Naive thymus-derived CD8-positive, alpha-beta T cell (primary cell): Measurements from ENCODE around the gene GRWD1. TPM values are rescaled to one million over a fixed set of nuclear protein-coding genes. Genes with fewer than 3 reads are reported as not detected.
"Not testable (repeated sequence)": the region's sequence is repeated elsewhere in the genome, so short reads cannot be mapped to it uniquely, and the experiment has no call there.

Source experiments
- ATAC-seq, 2 donors: fragments of 150-1000 bp; cut with Tn5 transposase in 1 of 2; sonication (Bioruptor Pico), chemical (Tn5 transposase) in 1 of 2; 1 replicate in 1 of 2; 2 replicates in 1 of 2; pipeline ENCODE4 v1.10.0; 2021; ENCODE audit warnings: mild to moderate bottlenecking in 2 of 2, moderate library complexity in 2 of 2
- POLR2A ChIA-PET: fragments of 350-600 bp; sonication (Branson Sonifier 250); formaldehyde crosslinking; loops from one replicate; lab custom pipeline; 2021; ENCODE audit warnings: antibody characterized with exemption; lab: Charles Lee
- DNase-seq, 10 donors: peaks; one replicate each; pipeline versions ENCODE4 v3.0.0 to v3.0.0-alpha.2; 2020 to 2022
- H3K27ac Mint-ChIP-seq, 10 donors: one replicate each; pipeline ENCODE4 v1.8.0; 2020 to 2022; ENCODE audit warnings: mild to moderate bottlenecking in 10 of 10, mixed read lengths in 10 of 10, moderate library complexity in 4 of 10, inconsistent platforms in 1 of 10
- H3K27me3 Mint-ChIP-seq, 5 donors: one replicate each; pipeline ENCODE4 v1.8.0; 2021 to 2022; ENCODE audit warnings: mixed read lengths in 5 of 5
- H3K36me3 Mint-ChIP-seq, 3 donors: one replicate each; pipeline ENCODE4 v1.8.0; 2020 to 2022; ENCODE audit warnings: mixed read lengths in 3 of 3, mild to moderate bottlenecking in 2 of 3, inconsistent platforms in 1 of 3
- H3K4me1 Mint-ChIP-seq, 4 donors: one replicate each; pipeline ENCODE4 v1.8.0; 2021 to 2022; ENCODE audit warnings: mixed read lengths in 4 of 4
- H3K4me3 Mint-ChIP-seq, 10 donors: one replicate each; pipeline ENCODE4 v1.8.0; 2020 to 2022; ENCODE audit warnings: mild to moderate bottlenecking in 10 of 10, mixed read lengths in 10 of 10, moderate library complexity in 6 of 10, inconsistent platforms in 1 of 10
- H3K9me3 Mint-ChIP-seq, 9 donors: one replicate each; pipeline ENCODE4 v1.8.0; 2020 to 2022; ENCODE audit warnings: mixed read lengths in 9 of 9, mild to moderate bottlenecking in 3 of 9, inconsistent platforms in 1 of 9, moderate library complexity in 1 of 9
- polyA plus RNA-seq, 3 donors: library from polyadenylated mRNA; unstranded; fragments of 300-500 nt; fragmentation: Illumina TruSeq; gene quantifications; one replicate each; pipeline ENCODE4 v1.2.3, GENCODE V29; 2021
- total RNA-seq, 8 experiments: library from RNA in 2 of 8; stranded (reverse) in 2 of 8; gene quantifications; one replicate each; pipeline ENCODE4 v1.2.3 and lab custom pipeline; 2021 to 2026

Gene GRWD1
- total and polyA plus RNA-seq, 5 experiments from 2014 or later: 32.9 to 59.9 (median 40.3) TPM

DNA sequence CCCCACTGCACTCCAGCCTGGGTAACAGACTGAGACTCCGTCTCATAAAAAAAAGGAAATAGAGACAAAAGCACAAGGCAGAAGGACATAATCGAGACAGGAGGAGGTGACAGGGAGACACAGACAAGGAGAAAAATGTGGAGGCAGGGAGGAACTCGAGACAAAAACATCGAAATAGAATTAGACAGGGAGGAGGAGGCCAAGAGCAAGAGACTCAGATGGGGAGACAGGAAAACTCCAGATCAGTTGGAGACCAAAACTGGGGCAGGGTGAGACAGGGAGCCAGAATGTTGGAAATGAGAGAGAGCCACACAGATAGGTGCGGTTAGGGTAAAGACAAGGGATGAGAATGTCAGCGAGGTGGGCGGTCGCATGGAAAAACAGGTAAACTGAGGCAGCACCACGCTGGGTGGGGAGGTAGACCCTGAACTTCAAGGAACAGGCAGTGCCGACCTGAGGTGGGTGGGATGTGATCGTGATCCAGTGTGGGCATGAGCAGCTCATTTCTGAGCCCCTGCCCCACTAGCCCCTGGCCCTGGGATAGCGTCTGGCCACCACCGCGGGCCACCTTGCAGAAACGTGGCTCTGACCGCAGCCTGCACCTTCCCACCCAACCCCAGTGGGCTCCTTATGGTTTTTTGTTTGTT lies 38.6 kb downstream of the GRWD1 start:
- Mint-ChIP-seq H3K36me3 (peaks cover 0 to 4% (median 0%) of the 10 kb centered on the region in 3 donors), H3K9me3 (no peaks in the 10 kb centered on the region), H3K4me3 (no peak overlapping the region), H3K27me3 (no peaks in the 10 kb centered on the region), H3K4me1 (peaks cover 11 to 37% (median 23%) of the 10 kb centered on the region in 4 donors), H3K27ac (peak overlapping the region in 4 of 10 donors; percentile 56 to 90 (median 62))
- DNase-seq (no peak), ATAC-seq (no peak)
- POLR2A ChIA-PET: no interaction called here

DNA sequence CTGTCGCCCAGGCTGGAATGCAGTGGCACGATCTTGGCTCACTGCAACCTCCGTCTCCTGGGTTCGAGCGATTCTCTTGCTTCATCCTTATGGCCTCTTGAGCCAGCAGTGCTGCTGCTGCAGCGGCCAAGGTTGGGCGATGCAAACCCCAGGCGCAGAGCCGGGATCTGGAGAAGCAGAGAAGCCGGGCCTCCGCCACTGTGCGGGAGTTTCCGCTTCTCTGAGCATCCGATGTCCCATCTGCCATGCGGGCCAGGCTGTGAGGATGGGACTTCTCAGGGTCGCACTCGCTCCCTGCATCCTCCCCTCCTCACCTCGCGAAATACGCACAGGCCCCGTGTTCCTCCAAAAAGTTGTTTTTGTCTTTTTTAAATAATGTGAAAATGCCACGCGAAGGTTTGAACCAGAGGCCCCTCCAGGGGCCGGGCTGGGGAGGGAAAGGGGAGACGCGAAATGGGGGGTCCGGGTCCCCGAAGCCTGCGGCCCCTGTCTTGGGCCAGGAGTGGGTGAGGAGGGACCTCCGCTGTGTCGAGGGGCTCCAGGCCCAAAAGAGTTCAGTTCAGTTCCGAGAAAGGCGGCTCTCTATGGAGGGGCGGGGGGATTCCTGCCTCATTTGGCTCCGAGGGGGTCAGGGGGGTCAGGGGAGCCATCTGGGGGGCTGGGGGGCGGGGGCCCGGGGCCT lies 39.3 kb downstream of the GRWD1 start:
- POLR2A ChIA-PET: no interaction called here
- no peak overlapping the region for H3K4me3 Mint-ChIP-seq
- peaks cover 11 to 31% (median 24%) of the 10 kb centered on the region in 4 donors for H3K4me1 Mint-ChIP-seq
- peaks cover 0 to 4% (median 0%) of the 10 kb centered on the region in 3 donors for H3K36me3 Mint-ChIP-seq
- no peaks in the 10 kb centered on the region for H3K27me3 Mint-ChIP-seq
- no peak for DNase-seq
- no peaks in the 10 kb centered on the region for H3K9me3 Mint-ChIP-seq
- peak overlapping the region in 1 of 10 donors; percentile 52 for H3K27ac Mint-ChIP-seq
- no peak for ATAC-seq

DNA sequence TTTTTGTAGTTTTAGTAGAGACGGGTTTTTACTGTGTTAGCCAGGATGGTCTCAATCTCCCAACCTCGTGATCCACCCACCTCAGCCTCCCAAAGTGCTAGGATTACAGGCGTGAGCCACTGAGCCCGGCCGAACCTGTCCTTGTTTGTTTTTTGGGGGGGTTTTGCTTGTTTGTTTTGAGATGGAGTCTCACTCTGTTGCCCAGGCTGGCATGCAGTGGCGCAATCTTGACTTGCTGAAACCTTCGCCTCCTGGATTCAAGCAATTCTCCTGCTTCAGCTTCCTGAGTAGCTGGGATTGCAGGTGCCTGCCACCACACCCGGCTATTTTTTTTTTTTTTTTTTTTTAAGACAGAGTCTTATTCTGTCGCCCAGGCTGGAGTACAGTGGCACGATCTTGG lies 40.9 kb downstream of the GRWD1 start:
- ATAC-seq, H3K4me3 Mint-ChIP-seq, H3K9me3 Mint-ChIP-seq, DNase-seq, H3K36me3 Mint-ChIP-seq, H3K27me3 Mint-ChIP-seq, POLR2A ChIA-PET: not testable (repeated sequence)
- H3K4me1 Mint-ChIP-seq: peaks cover 11 to 27% (median 25%) of the 10 kb centered on the region in 4 donors
- peak overlapping the region in 1 of 10 donors; percentile 43 for H3K27ac Mint-ChIP-seq

DNA sequence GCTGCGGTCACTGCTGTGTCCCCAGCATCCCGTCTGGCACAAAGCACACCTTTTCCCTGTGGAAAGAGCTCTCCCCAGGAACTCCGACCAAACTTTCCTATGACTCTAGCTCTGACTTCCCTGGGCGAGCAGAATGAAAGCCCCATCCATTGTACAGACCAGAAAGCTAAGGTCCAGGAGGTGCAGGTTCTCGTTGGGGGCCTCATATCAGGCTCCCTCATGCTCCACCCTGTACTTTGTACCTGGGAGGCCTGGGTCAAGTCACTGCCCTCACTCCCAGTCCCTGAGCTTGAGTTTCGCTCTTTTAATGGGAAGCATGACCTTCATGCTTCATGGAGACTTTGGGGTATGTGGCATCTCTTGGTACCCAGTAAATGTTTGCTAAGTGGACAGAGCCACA lies 41.8 kb downstream of the GRWD1 start:
- H3K27me3 Mint-ChIP-seq: peaks cover 0 to 2% (median 0%) of the 10 kb centered on the region in 5 donors
- POLR2A ChIA-PET: no interaction called here
- DNase-seq (no peak), ATAC-seq (no peak)
- peaks cover 0 to 4% (median 0%) of the 10 kb centered on the region in 3 donors for H3K36me3 Mint-ChIP-seq
- H3K9me3 Mint-ChIP-seq: no peaks in the 10 kb centered on the region
- H3K27ac Mint-ChIP-seq: no peak overlapping the region
- H3K4me1 Mint-ChIP-seq: peaks cover 16 to 31% (median 27%) of the 10 kb centered on the region in 4 donors
- H3K4me3 Mint-ChIP-seq: no peak overlapping the region

DNA sequence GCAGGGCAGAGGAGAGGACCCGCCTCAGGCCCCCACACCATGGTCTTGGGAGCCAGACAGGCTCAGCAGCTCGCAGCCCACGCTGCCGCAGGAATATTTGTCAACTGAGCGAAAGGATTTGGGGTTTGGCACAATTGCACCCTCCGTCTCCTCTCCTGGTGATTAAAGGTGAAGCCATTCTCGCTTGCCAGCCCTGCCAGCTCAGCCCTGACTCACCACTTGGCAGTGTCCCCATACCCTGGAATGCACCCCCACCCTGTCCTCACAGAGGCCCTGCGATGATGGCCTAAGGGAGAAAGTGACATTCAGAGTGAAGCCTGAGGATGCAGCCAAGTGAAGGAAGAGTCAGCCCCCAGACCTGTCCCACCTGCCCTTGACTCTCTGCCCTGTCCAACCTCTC lies 42.2 kb downstream of the GRWD1 start:
- Mint-ChIP-seq H3K27ac (no peak overlapping the region), H3K27me3 (peaks cover 0 to 4% (median 0%) of the 10 kb centered on the region in 5 donors), H3K4me3 (no peak overlapping the region), H3K4me1 (peaks cover 19 to 35% (median 31%) of the 10 kb centered on the region in 4 donors), H3K36me3 (peaks cover 0 to 4% (median 0%) of the 10 kb centered on the region in 3 donors), H3K9me3 (no peaks in the 10 kb centered on the region)
- POLR2A ChIA-PET: interaction anchor here (0.7 kb wide), 1 partner anchor 248 kb away, joined by 5 read pairs; no protein-coding TSS in a partner anchor
- DNase-seq: no peak
- ATAC-seq: no peak

DNA sequence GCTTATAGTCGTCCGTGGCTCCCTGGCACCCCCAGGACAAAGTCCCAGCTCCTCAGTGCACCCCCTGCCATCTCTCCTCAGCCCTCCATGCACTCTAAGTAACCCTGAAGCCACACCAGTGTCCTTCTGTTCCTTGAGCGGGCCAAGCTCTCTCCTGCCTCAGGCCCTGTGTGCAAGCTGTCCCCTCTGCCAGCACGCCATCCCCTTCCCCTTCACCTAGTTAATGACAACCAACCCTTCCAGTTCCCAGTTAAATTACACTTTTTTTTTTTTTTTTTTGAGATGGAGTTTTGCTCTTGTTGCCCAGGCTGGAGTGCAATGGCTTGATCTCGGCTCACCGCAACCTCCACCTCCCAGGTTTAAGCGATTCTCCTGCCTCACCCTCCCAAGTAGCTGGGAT lies 42.7 kb downstream of the GRWD1 start:
- POLR2A ChIA-PET: interaction anchor here (0.7 kb wide), 1 partner anchor 248 kb away, joined by 5 read pairs; no protein-coding TSS in a partner anchor
- H3K27me3 Mint-ChIP-seq, H3K36me3 Mint-ChIP-seq, DNase-seq, H3K27ac Mint-ChIP-seq, ATAC-seq, H3K4me3 Mint-ChIP-seq, H3K9me3 Mint-ChIP-seq: not testable (repeated sequence)
- H3K4me1 Mint-ChIP-seq: peaks cover 20 to 37% (median 35%) of the 10 kb centered on the region in 4 donors

DNA sequence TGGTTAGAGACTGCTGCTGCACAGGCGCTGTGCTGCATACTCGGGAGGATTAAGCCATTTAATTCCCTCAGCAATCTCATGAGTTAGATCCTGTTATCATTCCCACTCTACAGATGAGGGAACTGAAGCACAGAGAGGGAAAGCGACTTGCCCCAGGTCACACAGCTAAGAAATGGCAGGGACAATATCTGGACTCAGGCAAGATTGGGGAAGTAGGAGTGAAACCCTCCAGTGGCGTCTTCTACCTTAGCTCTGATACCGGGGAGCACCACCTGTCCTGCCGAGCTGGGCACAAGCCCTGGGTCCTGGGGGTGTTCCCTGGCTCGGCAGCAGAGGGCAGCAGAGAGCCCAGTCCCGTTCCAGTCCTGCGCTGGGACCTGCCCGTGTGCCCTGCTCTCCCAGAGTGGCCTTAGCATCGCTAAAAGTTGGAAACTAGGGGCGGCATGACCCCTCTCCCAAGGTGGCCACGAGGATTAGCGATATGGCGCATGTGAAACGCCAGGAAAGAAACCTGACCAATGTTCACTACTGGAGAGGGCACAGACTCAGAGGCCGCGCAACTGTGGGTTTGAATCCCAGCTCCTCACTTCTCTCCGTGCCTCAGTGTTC lies 43.9 kb downstream of the GRWD1 start:
- POLR2A ChIA-PET: interaction anchor here (0.6 to 2.3 kb wide), 15 partner anchors 9 to 881 kb away, joined by 3 to 21 read pairs (median 4); partner anchors contain the start of genes RPL18 and SPHK2

DNA sequence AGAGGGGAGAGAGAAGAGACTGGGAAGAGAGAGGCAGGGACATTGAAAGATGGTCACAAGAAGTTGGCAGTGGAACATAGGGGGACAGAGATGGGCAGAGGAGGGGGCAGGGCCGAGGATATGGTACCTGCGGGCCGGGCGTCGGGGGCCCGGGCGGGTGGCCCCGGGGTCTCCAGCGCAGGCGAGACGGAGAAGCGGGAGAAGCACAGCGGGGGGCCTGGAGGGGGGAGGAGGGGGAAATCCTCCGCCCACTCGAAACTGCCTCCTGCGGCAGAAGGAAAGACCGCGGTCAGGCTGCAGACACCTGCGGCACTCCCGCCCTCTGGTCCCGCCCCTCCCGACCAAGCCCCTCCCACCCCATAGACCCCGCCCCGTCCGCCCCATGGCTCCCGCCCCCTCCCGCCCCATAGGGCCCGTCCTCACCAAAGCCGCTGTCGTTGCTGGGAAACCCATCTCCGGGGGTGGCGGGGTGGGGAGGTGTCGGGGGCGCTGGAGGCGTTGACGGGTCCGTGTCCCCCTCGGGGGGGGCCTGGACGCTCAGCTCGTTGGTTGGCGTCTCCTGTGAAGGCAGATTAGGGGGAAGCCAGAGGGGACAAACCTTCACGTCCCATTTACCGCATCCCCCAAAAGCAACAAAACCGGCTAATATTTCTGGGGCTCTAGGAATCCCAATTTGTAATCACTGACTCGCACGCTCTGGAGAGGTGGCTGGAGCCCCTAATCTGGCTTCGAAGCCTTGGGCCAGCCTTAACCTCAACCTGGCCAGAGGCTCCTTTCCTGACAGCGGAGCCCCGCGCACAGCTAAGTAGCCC lies 45.4 kb downstream of the GRWD1 start:
- peaks cover 0 to 22% (median 5%) of the 10 kb centered on the region in 5 donors for H3K27me3 Mint-ChIP-seq
- POLR2A ChIA-PET: interaction anchor here (0.7 to 2.3 kb wide), 6 partner anchors 10 to 286 kb away, joined by 3 to 21 read pairs (median 4); no protein-coding TSS in a partner anchor
- ATAC-seq: peak; percentile 32 to 38
- H3K27ac Mint-ChIP-seq: peak overlapping the region in 3 of 10 donors; percentile 38 to 72 (median 46)
- DNase-seq: peak; percentile 49 to 88 (median 62)
- peak overlapping the region; percentile 4 to 86 (median 70) for H3K4me3 Mint-ChIP-seq
- H3K9me3 Mint-ChIP-seq: no peaks in the 10 kb centered on the region
- H3K36me3 Mint-ChIP-seq: no peaks in the 10 kb centered on the region
- peaks cover 14 to 46% (median 41%) of the 10 kb centered on the region in 4 donors for H3K4me1 Mint-ChIP-seq

More for the DNA sequence above, 43.9 kb downstream of the GRWD1 start:
- no peaks in the 10 kb centered on the region for H3K36me3 Mint-ChIP-seq
- H3K4me3 Mint-ChIP-seq: peak overlapping the region in 8 of 10 donors; percentile 8 to 86 (median 39)
- peak overlapping the region in 1 of 10 donors; percentile 8 for H3K27ac Mint-ChIP-seq
- ATAC-seq (peak; percentile 40 to 45), DNase-seq (peak; percentile 55 to 87 (median 78))
- peaks cover 0 to 12% (median 0%) of the 10 kb centered on the region in 5 donors for H3K27me3 Mint-ChIP-seq
- H3K9me3 Mint-ChIP-seq: no peaks in the 10 kb centered on the region
- peaks cover 14 to 40% (median 37%) of the 10 kb centered on the region in 4 donors for H3K4me1 Mint-ChIP-seq

DNA sequence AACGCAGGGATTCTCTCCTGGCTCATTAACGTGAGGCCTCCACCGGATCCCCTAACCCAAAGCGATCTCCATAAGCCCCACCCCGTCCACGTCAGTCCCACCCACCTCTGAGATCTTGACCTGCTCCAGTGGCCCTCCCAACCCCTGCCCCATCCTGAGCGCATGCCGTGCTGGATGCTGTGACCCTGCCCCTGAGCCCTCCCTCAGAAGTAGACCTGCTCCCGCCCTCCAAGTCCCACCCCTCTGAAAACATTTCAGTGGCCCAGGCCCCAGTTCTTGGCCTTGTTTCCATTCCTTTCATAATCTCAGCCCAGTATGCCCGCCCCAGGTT lies 46.0 kb downstream of the GRWD1 start:
- Mint-ChIP-seq H3K36me3 (no peaks in the 10 kb centered on the region), H3K27me3 (peaks cover 0 to 27% (median 5%) of the 10 kb centered on the region in 5 donors), H3K4me1 (peaks cover 14 to 48% (median 41%) of the 10 kb centered on the region in 4 donors), H3K9me3 (no peaks in the 10 kb centered on the region), H3K27ac (peak overlapping the region in 7 of 10 donors; percentile 43 to 89 (median 72)), H3K4me3 (peak overlapping the region; percentile 49 to 86 (median 72))
- no peak for DNase-seq
- ATAC-seq: no peak
- POLR2A ChIA-PET: no interaction called here

DNA sequence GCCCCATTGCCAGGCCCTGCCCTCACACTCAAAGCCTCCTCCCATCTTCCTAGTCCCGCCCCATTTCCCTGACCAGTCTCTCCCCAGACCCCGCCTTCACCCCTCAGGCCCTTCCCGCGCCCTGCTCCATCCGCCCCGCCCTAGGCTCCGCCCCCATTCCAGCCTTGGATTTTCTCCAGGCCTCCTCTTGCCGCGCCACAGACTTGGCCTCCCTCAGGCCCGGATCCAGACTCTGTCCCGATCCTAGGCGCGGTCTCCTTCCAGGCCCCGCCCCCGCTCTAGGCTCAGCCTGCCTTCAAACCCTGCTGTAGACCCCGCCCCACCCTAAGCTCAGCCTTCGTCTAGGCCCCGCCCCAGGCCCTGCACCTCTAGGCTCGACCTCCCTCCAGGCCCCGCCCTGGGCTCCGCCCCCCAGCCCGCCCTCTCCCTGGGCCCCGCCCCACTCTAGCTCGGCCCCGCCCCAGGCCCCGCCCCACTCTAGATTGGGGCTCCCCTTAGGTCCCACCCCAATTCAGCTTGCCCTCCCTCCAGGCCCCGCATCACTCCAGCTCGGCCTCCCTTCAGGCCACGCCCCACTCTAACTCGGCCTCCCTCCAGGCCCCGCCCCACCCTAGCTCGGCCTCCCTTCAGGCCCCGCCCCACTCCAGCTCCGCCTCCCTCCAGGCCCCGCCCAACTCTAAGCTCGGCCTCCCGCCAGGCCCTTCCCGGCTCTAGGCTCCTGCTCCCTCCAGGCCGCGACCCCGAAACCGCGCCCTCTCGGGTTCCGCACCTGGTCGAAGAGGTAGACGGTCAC lies 47.3 kb downstream of the GRWD1 start:
- DNase-seq (peak; percentile 69 to 89 (median 79)), ATAC-seq (peak; percentile 62 to 73)
- Mint-ChIP-seq H3K4me1 (peaks cover 17 to 53% (median 45%) of the 10 kb centered on the region in 4 donors), H3K9me3 (no peaks in the 10 kb centered on the region), H3K36me3 (no peaks in the 10 kb centered on the region), H3K4me3 (peak overlapping the region; percentile 60 to 86 (median 77)), H3K27ac (peak overlapping the region in 6 of 10 donors; percentile 23 to 83 (median 75)), H3K27me3 (peaks cover 0 to 35% (median 8%) of the 10 kb centered on the region in 5 donors)
- POLR2A ChIA-PET: interaction anchor here (0.5 to 2.2 kb wide), 11 partner anchors 9 to 171 kb away, joined by 3 to 12 read pairs (median 6); partner anchors contain the start of genes LMTK3, RPL18 and SPHK2
